GM12892 (cell line): ENCODE measurements around the gene HIP1R.
A peak's percentile ranks its signal among the peaks of the same experiment; 100 is the strongest.
"Not testable (repeated sequence)": the region's sequence is repeated elsewhere in the genome, so short reads cannot be mapped to it uniquely, and the experiment has no call there.

Experiments
- DNase-seq: peaks from one replicate; pipeline ENCODE4 v3.0.0; 2011; ENCODE audit not compliant: insufficient read length
- FAIRE-seq: peaks from 2 replicates; lab custom pipeline; 2011; peaks lifted over from hg19 to GRCh38; lab: Jason Lieb, UNC
- POLR2A ChIP-seq: IDR thresholded peaks from 2 replicates; pipeline ENCODE4 v1.6.1; 2011; ENCODE audit warnings: low read depth, low read length, control low read depth
- POLR2AphosphoS5 ChIP-seq: IDR thresholded peaks from 2 replicates; pipeline ENCODE4 v1.6.1; 2011; ENCODE audit warnings: low read depth, low read length, control low read depth
- TAF1 ChIP-seq: IDR thresholded peaks from 2 replicates; pipeline ENCODE4 v1.6.1; 2011; ENCODE audit warnings: low read depth, mild to moderate bottlenecking, control low read depth, low read length, borderline replicate concordance

The HIP1R gene

DNA sequence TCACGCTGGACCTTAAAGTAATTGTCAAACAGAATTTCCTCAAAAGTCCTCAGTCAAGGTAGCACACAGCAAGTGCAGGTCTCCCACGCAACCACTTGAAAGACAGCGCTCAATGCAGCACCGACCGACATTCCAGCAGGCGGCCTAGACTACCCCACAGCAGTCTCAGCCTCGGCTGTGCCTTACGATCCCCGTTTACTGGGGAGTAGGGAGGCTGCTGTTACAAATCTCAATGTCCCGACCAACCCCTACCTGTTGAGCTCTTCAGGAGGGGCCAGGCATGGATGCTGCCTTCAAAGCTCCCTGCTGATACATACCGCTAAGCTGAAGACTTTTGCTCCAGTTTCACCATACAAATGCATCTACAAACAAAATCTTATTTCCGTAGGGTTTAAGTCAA, 38.8 kb downstream of the HIP1R start:
- FAIRE-seq (no peak), DNase-seq (no peak)
- TF ChIP-seq POLR2A (no peak), POLR2AphosphoS5 (no peak), TAF1 (no peak)

DNA sequence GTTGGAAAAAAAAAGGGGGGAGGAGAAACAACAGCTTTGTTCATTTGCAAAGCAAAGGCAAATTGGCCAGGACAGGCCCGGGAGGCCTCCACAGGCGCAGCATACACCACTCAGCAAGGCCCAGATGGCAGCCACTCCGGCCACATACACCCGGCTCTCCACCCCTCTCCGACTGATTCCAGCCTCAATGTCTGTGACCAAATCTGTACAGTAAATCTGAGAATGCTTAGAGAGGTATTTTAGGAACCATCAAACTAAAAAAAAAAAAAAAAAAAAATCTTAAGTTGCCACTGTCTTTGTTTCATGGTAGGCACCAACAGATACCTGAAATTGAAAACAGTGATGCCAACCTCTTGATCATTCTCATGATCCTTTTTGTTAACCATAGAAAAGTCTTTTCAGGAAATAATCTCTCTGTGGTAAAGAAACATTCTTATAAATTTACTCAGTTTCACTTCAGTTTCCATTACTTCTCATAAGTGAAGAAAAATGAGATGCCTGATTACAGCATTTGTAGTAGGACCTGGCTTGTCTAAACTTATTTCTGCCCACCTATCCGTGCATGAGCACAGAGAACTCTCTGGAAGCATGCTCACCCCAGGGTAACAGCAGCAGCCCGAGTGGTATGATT, 40.4 kb downstream of the HIP1R start:
- no peak for TF ChIP-seq POLR2AphosphoS5
- no peak for TF ChIP-seq TAF1
- TF ChIP-seq POLR2A = no peak
- DNase-seq (no peak), FAIRE-seq (peak; percentile 40)

DNA sequence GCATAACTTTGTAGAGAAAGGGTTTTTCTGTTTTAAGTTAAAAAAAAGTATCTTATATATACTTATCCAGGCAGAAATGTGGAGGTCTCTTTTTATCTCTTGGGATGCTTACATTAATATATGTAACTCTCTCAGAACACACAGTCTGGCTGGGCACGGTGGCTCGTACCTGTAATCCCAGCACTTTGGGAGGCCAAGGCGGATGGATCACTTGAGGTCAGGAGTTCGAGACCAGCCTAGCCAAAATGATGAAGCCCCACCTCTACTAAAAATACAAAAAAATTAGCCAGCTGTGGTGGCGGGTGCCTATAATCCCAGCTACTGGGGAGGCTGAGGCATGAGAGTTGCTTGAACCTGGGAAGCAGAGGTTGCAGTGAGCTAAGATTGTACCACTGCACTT, 41.0 kb downstream of the HIP1R start:
- DNase-seq, FAIRE-seq: not testable (repeated sequence)

- TF ChIP-seq POLR2A = no peak
- TF ChIP-seq POLR2AphosphoS5 = no peak
- no peak for TF ChIP-seq TAF1
- no peak for DNase-seq
Observed at GRCh38 chr12:122876731-122877130, 41.5 kb downstream of the HIP1R start.

GRCh38 chr12:122878780-122879612, 43.7 kb downstream of the HIP1R start:
- DNase-seq = no peak
- TF ChIP-seq POLR2AphosphoS5 = no peak
- TF ChIP-seq POLR2A = no peak
- no peak for TF ChIP-seq TAF1
- no peak for FAIRE-seq

More at GRCh38 chr12:122876731-122877130, 41.5 kb downstream of the HIP1R start:
- no peak for FAIRE-seq

GRCh38 chr12:122880155-122880667, 45.0 kb downstream of the HIP1R start:
- DNase-seq = no peak
- no peak for FAIRE-seq

GRCh38 chr12:122880668-122881067, 45.4 kb downstream of the HIP1R start:
- no peak for FAIRE-seq
- TF ChIP-seq POLR2AphosphoS5 (no peak), POLR2A (no peak), TAF1 (no peak)
- no peak for DNase-seq

More at GRCh38 chr12:122880155-122880667, 45.0 kb downstream of the HIP1R start:
- TF ChIP-seq POLR2AphosphoS5 = no peak
- no peak for TF ChIP-seq POLR2A
- no peak for TF ChIP-seq TAF1

GRCh38 chr12:122882908-122883558, 47.8 kb downstream of the HIP1R start:
- FAIRE-seq (no peak), DNase-seq (no peak)
- TF ChIP-seq POLR2AphosphoS5 (no peak), TAF1 (no peak), POLR2A (no peak)

DNA sequence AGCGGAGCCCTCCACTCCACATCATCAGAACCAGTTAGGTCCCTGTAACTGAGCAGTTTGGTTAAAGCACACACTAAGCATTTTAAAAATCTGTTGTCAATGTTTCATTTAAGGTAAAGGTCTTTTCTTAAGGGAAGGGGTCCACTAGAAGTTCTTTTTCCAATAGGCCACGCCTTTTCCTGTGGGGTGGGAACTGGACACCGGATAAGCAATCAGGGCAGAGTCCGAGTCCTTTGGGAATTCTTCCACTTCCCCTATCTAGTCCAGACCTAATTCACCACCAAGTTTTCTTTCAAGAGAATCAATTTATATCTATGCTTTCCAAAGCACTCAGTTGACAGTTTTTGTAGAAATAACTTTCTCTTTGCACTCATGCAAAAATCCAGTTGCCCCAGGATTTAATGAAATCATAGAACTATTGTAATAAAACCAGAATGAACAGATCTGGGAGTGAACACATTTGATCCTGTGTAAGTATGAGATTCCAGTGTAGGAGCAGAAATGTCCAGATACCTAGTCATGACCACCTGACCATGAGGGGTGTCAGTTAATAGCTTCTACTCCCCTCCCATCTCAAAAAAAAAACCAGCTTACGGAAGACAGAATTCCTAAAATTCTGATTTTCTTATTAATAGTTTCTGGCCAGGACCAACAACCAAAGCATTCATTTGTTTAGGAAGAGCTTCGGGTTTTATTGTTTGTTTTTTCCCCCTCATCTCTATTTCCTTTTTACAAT, 49.0 kb downstream of the HIP1R start:
- no peak for TF ChIP-seq TAF1
- no peak for TF ChIP-seq POLR2AphosphoS5
- TF ChIP-seq POLR2A = no peak
- FAIRE-seq = no peak
- no peak for DNase-seq

GRCh38 chr12:122884860-122885259, 49.6 kb downstream of the HIP1R start:
- TF ChIP-seq POLR2AphosphoS5 (no peak), TAF1 (no peak), POLR2A (no peak)
- FAIRE-seq = no peak

DNA sequence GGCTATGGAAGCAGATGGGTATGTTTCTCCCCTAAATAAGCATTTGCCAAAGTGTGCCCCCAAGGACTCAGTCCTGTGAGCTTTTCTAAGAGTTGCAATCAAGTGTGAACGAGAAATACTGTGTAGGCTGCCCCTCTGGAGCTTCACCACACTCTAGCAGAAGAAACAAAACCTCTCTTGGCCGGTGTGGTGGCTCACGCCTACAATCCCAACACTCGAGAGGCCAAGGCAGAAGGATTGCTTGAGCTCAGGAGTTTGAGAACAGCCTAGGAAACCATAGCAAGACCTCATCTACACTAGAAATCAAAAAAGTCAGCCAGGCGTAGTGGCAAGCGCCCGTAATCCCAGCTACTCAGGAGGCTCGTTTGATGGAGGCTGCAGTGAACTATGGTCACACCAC, 50.9 kb downstream of the HIP1R start:
- DNase-seq (no peak), FAIRE-seq (no peak)
- TF ChIP-seq TAF1 (no peak), POLR2A (no peak), POLR2AphosphoS5 (no peak)

More at GRCh38 chr12:122884860-122885259, 49.6 kb downstream of the HIP1R start:
- DNase-seq = no peak
